DND-41 (cell line): ENCODE measurements around the gene BRI3BP.
"Not testable (repeated sequence)": the region's sequence is repeated elsewhere in the genome, so short reads cannot be mapped to it uniquely, and the experiment has no call there.

Experiments used
- ATAC-seq: fragments of 200-7000 bp; cut with Tn5 transposase; 3 replicates; pipeline ENCODE4 v1.9.1; 2021; ENCODE audit warnings: low read depth; ENCODE audit not compliant: insufficient read depth
- DNase-seq: peaks from one replicate; pipeline ENCODE4 v3.0.0-alpha.2; 2020
- H2AFZ ChIP-seq: 2 replicates; pipeline ENCODE4 v1.6.0; 2012; ENCODE audit warnings: low read depth, low read length
- H3K27ac ChIP-seq: 2 replicates; pipeline ENCODE4 v1.5.1; 2012; ENCODE audit warnings: low read length, inconsistent platforms
- H3K27me3 ChIP-seq: fragments of 200-600 bp; sonication (generic); 2 replicates; pipeline ENCODE4 v1.6.0; 2012; ENCODE audit warnings: low read length, mild to moderate bottlenecking, inconsistent platforms; ENCODE audit not compliant: insufficient read depth, poor library complexity
- H3K36me3 ChIP-seq: 2 replicates; pipeline ENCODE4 v1.5.1; 2012; ENCODE audit warnings: low read length, inconsistent platforms; ENCODE audit not compliant: insufficient read depth
- H3K4me1 ChIP-seq: 2 replicates; pipeline ENCODE4 v1.5.1; 2012; ENCODE audit warnings: mild to moderate bottlenecking, low read length; ENCODE audit not compliant: insufficient read depth
- H3K4me2 ChIP-seq: 2 replicates; pipeline ENCODE4 v1.6.0; 2012; ENCODE audit warnings: mild to moderate bottlenecking, moderate library complexity, low read length, inconsistent platforms; ENCODE audit not compliant: insufficient read depth
- H3K4me3 ChIP-seq, 2 experiments: fragments of 200-600 bp in 1 of 2; shearing (Covaris generic) in 1 of 2; 2 replicates each; pipeline ENCODE4 v1.5.1; 2012 to 2016; ENCODE audit warnings: inconsistent platforms in 2 of 2, low read length in 2 of 2, mild to moderate bottlenecking in 2 of 2, low read depth in 1 of 2, moderate library complexity in 1 of 2
- H3K79me2 ChIP-seq: 2 replicates; pipeline ENCODE4 v1.6.0; 2012; ENCODE audit warnings: low read length, inconsistent platforms; ENCODE audit not compliant: insufficient read depth
- H3K9ac ChIP-seq: 2 replicates; pipeline ENCODE4 v1.6.0; 2012; ENCODE audit warnings: low read depth, mild to moderate bottlenecking, inconsistent platforms, low read length, moderate library complexity
- H3K9me3 ChIP-seq: 2 replicates; pipeline ENCODE4 v1.5.1; 2012; ENCODE audit warnings: low read length, moderate library complexity, mild to moderate bottlenecking, inconsistent platforms; ENCODE audit not compliant: insufficient read depth, severe bottlenecking
- H4K20me1 ChIP-seq: 2 replicates; pipeline ENCODE4 v1.6.0; 2012; ENCODE audit warnings: low read length; ENCODE audit not compliant: insufficient read depth
- CTCF ChIP-seq: IDR thresholded peaks from 2 replicates; pipeline ENCODE4 v1.5.1; 2012; ENCODE audit warnings: borderline replicate concordance, low read length, moderate library complexity, mild to moderate bottlenecking; ENCODE audit not compliant: poor library complexity, severe bottlenecking; ENCODE audit errors: extremely low read depth
- EZH2 ChIP-seq: IDR thresholded peaks from 3 replicates; pipeline ENCODE4 v1.6.1; 2012; ENCODE audit warnings: borderline replicate concordance, low read depth, mild to moderate bottlenecking, moderate library complexity, low read length, inconsistent platforms; ENCODE audit not compliant: severe bottlenecking

The BRI3BP gene

GRCh38 chr12:124980098-124980892, 13.2 kb upstream of the BRI3BP start:
- H3K27me3 ChIP-seq: no peaks in the 10 kb centered on the region
- no peak overlapping the region for H3K27ac ChIP-seq
- H2AFZ ChIP-seq: no peak overlapping the region
- peaks cover 87% of the 10 kb centered on the region for H3K36me3 ChIP-seq
- no peak overlapping the region for H3K9ac ChIP-seq
- ATAC-seq (no peak), DNase-seq (no peak)
- no peak overlapping the region for H3K4me3 ChIP-seq
- TF ChIP-seq EZH2: no peak
- no peak for TF ChIP-seq CTCF
- no peaks in the 10 kb centered on the region for H3K9me3 ChIP-seq
- peaks cover 22% of the 10 kb centered on the region; the same call in 1 of the 2 replicates for H4K20me1 ChIP-seq
- no peak overlapping the region for H3K4me2 ChIP-seq
- no peaks in the 10 kb centered on the region for H3K4me1 ChIP-seq
- peaks cover 8% of the 10 kb centered on the region for H3K79me2 ChIP-seq

GRCh38 chr12:124986876-124987275, 6.6 kb upstream of the BRI3BP start:
- H3K27me3 ChIP-seq, DNase-seq, H3K4me3 ChIP-seq, H4K20me1 ChIP-seq, H2AFZ ChIP-seq, H3K9me3 ChIP-seq, H3K27ac ChIP-seq, ATAC-seq, H3K9ac ChIP-seq: not testable (repeated sequence)
- Histone ChIP-seq H3K4me1 (peaks cover 23% of the 10 kb centered on the region), H3K36me3 (peaks cover 37% of the 10 kb centered on the region), H3K79me2 (peaks cover 38% of the 10 kb centered on the region), H3K4me2 (peak overlapping the region; percentile 96; the same call in 1 of the 2 replicates)

- Histone ChIP-seq H3K9me3 (no peaks in the 10 kb centered on the region), H3K27me3 (no peaks in the 10 kb centered on the region), H3K4me1 (peaks cover 50% of the 10 kb centered on the region), H3K4me3 (peak overlapping the region; percentile 13 to 76; a peak in 3 of 4 replicates), H2AFZ (peak overlapping the region; percentile 83), H3K79me2 (peaks cover 53% of the 10 kb centered on the region), H3K4me2 (peak overlapping the region; percentile 83), H3K27ac (peak overlapping the region; percentile 81), H4K20me1 (peaks cover 32% of the 10 kb centered on the region), H3K9ac (peak overlapping the region; percentile 79), H3K36me3 (peaks cover 15% of the 10 kb centered on the region)
- TF ChIP-seq EZH2 (no peak), CTCF (peak; percentile 79)
- ATAC-seq: peak; percentile 64
- peak; percentile 94 for DNase-seq
These were observed 395 bp upstream of the BRI3BP start for GRCh38 chr12:124992874-124993625.
